Hepatocyte (in vitro differentiated cells): ENCODE results near the gene SMYD5.

Source experiments
- EZH2 ChIP-seq: fragments of 200-600 bp; sonication (generic); IDR thresholded peaks from 2 replicates; pipeline ENCODE4 v1.6.1; 2016; ENCODE audit warnings: antibody characterized with exemption, mild to moderate bottlenecking, borderline replicate concordance
- EZH2phosphoT487 ChIP-seq: fragments of 200-600 bp; sonication (generic); IDR thresholded peaks from one replicate; pipeline ENCODE4 v1.6.1; 2018; ENCODE audit warnings: antibody characterized with exemption, mild to moderate bottlenecking, low read depth, moderate library complexity; ENCODE audit not compliant: unreplicated experiment, severe bottlenecking
- TF ChIP-seq, protein P1 (sequence below): fragments of 200-600 bp; sonication (generic); IDR thresholded peaks from 2 replicates; pipeline ENCODE4 v1.5.1; 2016; ENCODE audit warnings: antibody characterized with exemption, mild to moderate bottlenecking; ENCODE audit not compliant: poor library complexity

DNA sequence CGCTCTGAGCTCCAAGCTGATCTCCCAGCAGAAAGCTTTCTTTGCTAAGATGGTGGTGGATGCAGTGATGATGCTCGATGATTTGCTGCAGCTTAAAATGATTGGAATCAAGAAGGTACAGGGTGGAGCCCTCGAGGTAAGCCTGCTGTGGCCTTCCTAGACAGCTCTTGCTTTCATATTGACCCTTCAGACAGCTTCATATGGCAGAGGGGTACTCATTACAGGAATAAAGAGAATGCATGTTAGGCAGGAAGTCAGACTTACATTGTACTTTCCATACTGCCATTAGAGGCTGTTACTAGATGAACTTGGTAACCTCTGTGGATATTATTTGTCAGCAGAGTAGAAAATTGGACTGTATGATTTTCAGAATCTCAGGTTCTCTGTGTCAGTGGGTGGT is 30.5 kb downstream of the SMYD5 start:
- TF ChIP-seq, protein P1, sequence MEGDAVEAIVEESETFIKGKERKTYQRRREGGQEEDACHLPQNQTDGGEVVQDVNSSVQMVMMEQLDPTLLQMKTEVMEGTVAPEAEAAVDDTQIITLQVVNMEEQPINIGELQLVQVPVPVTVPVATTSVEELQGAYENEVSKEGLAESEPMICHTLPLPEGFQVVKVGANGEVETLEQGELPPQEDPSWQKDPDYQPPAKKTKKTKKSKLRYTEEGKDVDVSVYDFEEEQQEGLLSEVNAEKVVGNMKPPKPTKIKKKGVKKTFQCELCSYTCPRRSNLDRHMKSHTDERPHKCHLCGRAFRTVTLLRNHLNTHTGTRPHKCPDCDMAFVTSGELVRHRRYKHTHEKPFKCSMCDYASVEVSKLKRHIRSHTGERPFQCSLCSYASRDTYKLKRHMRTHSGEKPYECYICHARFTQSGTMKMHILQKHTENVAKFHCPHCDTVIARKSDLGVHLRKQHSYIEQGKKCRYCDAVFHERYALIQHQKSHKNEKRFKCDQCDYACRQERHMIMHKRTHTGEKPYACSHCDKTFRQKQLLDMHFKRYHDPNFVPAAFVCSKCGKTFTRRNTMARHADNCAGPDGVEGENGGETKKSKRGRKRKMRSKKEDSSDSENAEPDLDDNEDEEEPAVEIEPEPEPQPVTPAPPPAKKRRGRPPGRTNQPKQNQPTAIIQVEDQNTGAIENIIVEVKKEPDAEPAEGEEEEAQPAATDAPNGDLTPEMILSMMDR: no peak
- TF ChIP-seq EZH2 (no peak), EZH2phosphoT487 (no peak)
